Daoy (cell line): ENCODE results near the gene DAPK2. TPM values are rescaled to one million over a fixed set of nuclear protein-coding genes. Genes with fewer than 3 reads are reported as not detected.

ENCODE experiments used
- DNase-seq: peaks from one replicate; pipeline ENCODE4 v3.0.0-alpha.2; 2015; ENCODE audit warnings: low read depth
- total RNA-seq: library from RNA; depleted of rRNA; stranded (reverse); fragments of >200 nt; shearing (Covaris generic); gene quantifications from 2 replicates; pipeline ENCODE4 v1.2.3, GENCODE V29; 2014

The DAPK2 gene
- total RNA-seq, 1 experiment from 2014 or later, result 1.9 TPM

GRCh38 chr15:64024172-64025050 is 21.9 kb downstream of the DAPK2 start:
- DNase-seq, result no peak

GRCh38 chr15:64023220-64023619 is 23.1 kb downstream of the DAPK2 start:
- DNase-seq, result no peak

- DNase-seq, result no peak
Observed at GRCh38 chr15:64022571-64022970, 23.7 kb downstream of the DAPK2 start.

- DNase-seq, result peak; percentile 73
Observed at GRCh38 chr15:64019764-64020163, 26.5 kb downstream of the DAPK2 start.

- no peak for DNase-seq
Observed at GRCh38 chr15:64017591-64018163, 28.6 kb downstream of the DAPK2 start.

- DNase-seq, result peak; percentile 65
Observed at GRCh38 chr15:64017082-64017588, 29.1 kb downstream of the DAPK2 start.

- no peak for DNase-seq
Observed at GRCh38 chr15:64016257-64016656, 30.0 kb downstream of the DAPK2 start.

- DNase-seq, result no peak
Observed at GRCh38 chr15:64014995-64015394, 31.3 kb downstream of the DAPK2 start.

- peak; percentile 36 for DNase-seq
Observed at GRCh38 chr15:64013179-64014062, 32.9 kb downstream of the DAPK2 start.

GRCh38 chr15:64011736-64012135 is 34.5 kb downstream of the DAPK2 start:
- no peak for DNase-seq

- peak; percentile 98 for DNase-seq
Observed at GRCh38 chr15:64010719-64011118, 35.6 kb downstream of the DAPK2 start.

GRCh38 chr15:64009798-64010261 is 36.5 kb downstream of the DAPK2 start:
- peak; percentile 79 for DNase-seq

GRCh38 chr15:64009241-64009640 is 37.0 kb downstream of the DAPK2 start:
- no peak for DNase-seq

- DNase-seq, result no peak
Observed at GRCh38 chr15:64008177-64008576, 38.1 kb downstream of the DAPK2 start.

- DNase-seq, result no peak
Observed at GRCh38 chr15:64006642-64007041, 39.6 kb downstream of the DAPK2 start.

- DNase-seq, result peak; percentile 63
Observed at GRCh38 chr15:64004587-64004986, 41.7 kb downstream of the DAPK2 start.

- no peak for DNase-seq
Observed at GRCh38 chr15:64004056-64004455, 42.2 kb downstream of the DAPK2 start.

- DNase-seq, result no peak
Observed at GRCh38 chr15:64003182-64003581, 43.1 kb downstream of the DAPK2 start.

GRCh38 chr15:64001148-64001547 is 45.1 kb downstream of the DAPK2 start:
- DNase-seq, result no peak

GRCh38 chr15:64000183-64000951 is 45.9 kb downstream of the DAPK2 start:
- DNase-seq, result no peak

- DNase-seq, result no peak
Observed at GRCh38 chr15:63999177-63999576, 47.1 kb downstream of the DAPK2 start.
